ENCODE results near the gene MAP4K2. TPM values are rescaled to one million over a fixed set of nuclear protein-coding genes. Genes with fewer than 3 reads are reported as not detected.
A peak's percentile ranks its signal among the peaks of the same experiment; 100 is the strongest.

The MAP4K2 gene
- total RNA-seq, 1 experiment from 2014 or later, result 24.7 TPM

GRCh38 chr11:64813826-64814225, 10.8 kb upstream of the MAP4K2 start:
- Histone ChIP-seq H2BK15ac (ENCODE audit: low read depth, low read length) (no peak overlapping the region), H4K91ac (ENCODE audit: insufficient read length, low read depth, low read length) (no peak overlapping the region), H3K23me2 (ENCODE audit: insufficient read length, low read depth, low read length, poor library complexity, severe bottlenecking) (peaks cover 15% of the 10 kb centered on the region), H3K4ac (ENCODE audit: low read depth, low read length) (no peak overlapping the region), H3K23ac (ENCODE audit: insufficient read length, low read depth, low read length) (no peak overlapping the region), H3K9ac (ENCODE audit: extremely low read depth, insufficient read length, low read length) (no peak overlapping the region), H3K18ac (ENCODE audit: insufficient read length, low read depth, low read length) (no peak overlapping the region), H3K79me2 (ENCODE audit: insufficient read depth, low read length) (no peaks in the 10 kb centered on the region), H3K27me3 (ENCODE audit: insufficient read depth, low read length) (no peaks in the 10 kb centered on the region), H2BK120ac (ENCODE audit: low read depth, low read length, poor library complexity, severe bottlenecking) (no peak overlapping the region), H3K4me1 (ENCODE audit: insufficient read depth, low read length) (no peaks in the 10 kb centered on the region), H2BK20ac (ENCODE audit: low read depth, low read length, poor library complexity, severe bottlenecking) (no peak overlapping the region), H4K5ac (ENCODE audit: insufficient read length, low read depth, low read length) (no peak overlapping the region), H2AK5ac (ENCODE audit: insufficient read length, low read length) (no peak overlapping the region), H2BK5ac (ENCODE audit: insufficient read length, low read length) (no peak overlapping the region), H3K14ac (ENCODE audit: insufficient read depth, low read length) (no peak overlapping the region), H3K4me2 (ENCODE audit: insufficient read depth, insufficient read length, low read length) (no peak overlapping the region), H4K20me1 (ENCODE audit: control insufficient read depth, insufficient read depth, insufficient read length) (no peaks in the 10 kb centered on the region), H3T11ph (ENCODE audit: low read length) (no peak overlapping the region), H2BK12ac (ENCODE audit: insufficient read length, low read depth, low read length) (no peak overlapping the region), H2AFZ (ENCODE audit: low read length) (no peak overlapping the region), H3K79me1 (ENCODE audit: insufficient read depth, low read depth, low read length, poor library complexity, severe bottlenecking) (no peaks in the 10 kb centered on the region), H4K8ac (replicated peaks; ENCODE audit: insufficient read length, low read depth, low read length) (no peak overlapping the region), H3K27ac (ENCODE audit: insufficient read length, low read depth, low read length) (no peak overlapping the region), H3K56ac (ENCODE audit: insufficient read length, low read depth, low read length) (no peak overlapping the region), H3K9me3 (ENCODE audit: control insufficient read depth, low read depth, low read length) (no peaks in the 10 kb centered on the region)
- H3K4me1 Mint-ChIP-seq, result peaks cover 6 to 7% of the 10 kb centered on the region in 2 experiments; a peak in 3 of 4 replicates
- H3K27me3 Mint-ChIP-seq (ENCODE audit: low read depth), result no peaks in the 10 kb centered on the region; the same call in 1 of the 2 replicates
- H3K27ac Mint-ChIP-seq, result peak overlapping the region in 1 of 3 experiments; percentile 20; a peak in 1 of 7 replicates
- no peak overlapping the region; a peak in 1 of 5 replicates for H3K4me3 Mint-ChIP-seq
- peaks cover 0 to 2% (median 0%) of the 10 kb centered on the region in 3 experiments; a peak in 1 of 7 replicates for H3K36me3 Mint-ChIP-seq (ENCODE audit: insufficient read depth in 1 of 3, low read depth in 3 of 3)
- WGBS (ENCODE audit: extremely low coverage, insufficient read length, low lambda C conversion rate), result no CpG with 5 or more reads among the region's 5 CpGs
- TF ChIP-seq CTCF (conservative IDR thresholded peaks at IDR 0.05), result no peak
- no peak for DNase-seq
- H3K9me3 Mint-ChIP-seq, result no peaks in the 10 kb centered on the region; a peak in 1 of 5 replicates

Data from H9 (cell line).